D721Med (cell line): ENCODE measurements around the gene C16orf90.
"Not testable (repeated sequence)": the region's sequence is repeated elsewhere in the genome, so short reads cannot be mapped to it uniquely, and the experiment has no call there.

Source experiments
- DNase-seq: peaks from one replicate; pipeline ENCODE4 v3.0.0; 2011; ENCODE audit warnings: low spot score; ENCODE audit not compliant: insufficient read length
- FAIRE-seq: peaks from 2 replicates; lab custom pipeline; 2011; peaks lifted over from hg19 to GRCh38; lab: Jason Lieb, UNC
- TF ChIP-seq, protein P1 (sequence below): IDR thresholded peaks from 2 replicates; pipeline ENCODE4 v1.5.1; 2012; ENCODE audit warnings: mild to moderate bottlenecking, control low read depth; ENCODE audit not compliant: insufficient read depth; ENCODE audit errors: missing control alignments

The C16orf90 gene

GRCh38 chr16:3534126-3534525 lies 38.8 kb upstream of the C16orf90 start:
- no peak for FAIRE-seq
- TF ChIP-seq, protein P1, sequence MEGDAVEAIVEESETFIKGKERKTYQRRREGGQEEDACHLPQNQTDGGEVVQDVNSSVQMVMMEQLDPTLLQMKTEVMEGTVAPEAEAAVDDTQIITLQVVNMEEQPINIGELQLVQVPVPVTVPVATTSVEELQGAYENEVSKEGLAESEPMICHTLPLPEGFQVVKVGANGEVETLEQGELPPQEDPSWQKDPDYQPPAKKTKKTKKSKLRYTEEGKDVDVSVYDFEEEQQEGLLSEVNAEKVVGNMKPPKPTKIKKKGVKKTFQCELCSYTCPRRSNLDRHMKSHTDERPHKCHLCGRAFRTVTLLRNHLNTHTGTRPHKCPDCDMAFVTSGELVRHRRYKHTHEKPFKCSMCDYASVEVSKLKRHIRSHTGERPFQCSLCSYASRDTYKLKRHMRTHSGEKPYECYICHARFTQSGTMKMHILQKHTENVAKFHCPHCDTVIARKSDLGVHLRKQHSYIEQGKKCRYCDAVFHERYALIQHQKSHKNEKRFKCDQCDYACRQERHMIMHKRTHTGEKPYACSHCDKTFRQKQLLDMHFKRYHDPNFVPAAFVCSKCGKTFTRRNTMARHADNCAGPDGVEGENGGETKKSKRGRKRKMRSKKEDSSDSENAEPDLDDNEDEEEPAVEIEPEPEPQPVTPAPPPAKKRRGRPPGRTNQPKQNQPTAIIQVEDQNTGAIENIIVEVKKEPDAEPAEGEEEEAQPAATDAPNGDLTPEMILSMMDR = no peak

GRCh38 chr16:3532741-3533140 lies 37.5 kb upstream of the C16orf90 start:
- FAIRE-seq (no peak), DNase-seq (no peak)
- TF ChIP-seq, protein P1 = no peak

More at GRCh38 chr16:3534126-3534525, 38.8 kb upstream of the C16orf90 start:
- no peak for DNase-seq

DNA sequence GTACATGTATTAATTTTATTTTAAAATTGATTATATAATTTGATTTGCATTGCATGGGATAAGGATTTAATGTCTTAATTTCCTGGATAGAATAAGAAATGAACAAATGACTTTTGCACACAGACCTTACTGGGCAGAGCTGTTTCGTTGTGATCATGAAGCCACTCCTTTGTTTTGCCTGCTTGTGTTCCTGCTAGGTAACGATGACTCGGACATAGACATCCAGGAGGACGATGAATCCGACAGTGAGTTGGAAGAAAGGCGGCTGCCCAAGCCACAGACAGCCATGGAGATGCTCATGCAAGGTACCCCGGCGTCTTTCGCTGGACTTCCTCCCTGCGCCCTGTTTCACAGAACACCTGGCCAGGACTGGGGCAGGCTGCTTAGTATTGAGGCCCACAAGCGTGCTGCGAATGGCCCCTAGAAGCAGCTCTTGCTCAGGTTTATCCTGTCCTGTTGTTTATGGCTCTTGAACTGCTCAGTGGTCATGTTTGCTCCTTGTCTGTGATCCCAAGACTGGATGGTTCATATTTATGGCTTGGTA lies 35.2 kb upstream of the C16orf90 start:
- FAIRE-seq = no peak
- TF ChIP-seq, protein P1 = no peak
- no peak for DNase-seq

- no peak for FAIRE-seq
- TF ChIP-seq, protein P1 = no peak
- no peak for DNase-seq
Observed at GRCh38 chr16:3529175-3529574, 33.9 kb upstream of the C16orf90 start.

DNA sequence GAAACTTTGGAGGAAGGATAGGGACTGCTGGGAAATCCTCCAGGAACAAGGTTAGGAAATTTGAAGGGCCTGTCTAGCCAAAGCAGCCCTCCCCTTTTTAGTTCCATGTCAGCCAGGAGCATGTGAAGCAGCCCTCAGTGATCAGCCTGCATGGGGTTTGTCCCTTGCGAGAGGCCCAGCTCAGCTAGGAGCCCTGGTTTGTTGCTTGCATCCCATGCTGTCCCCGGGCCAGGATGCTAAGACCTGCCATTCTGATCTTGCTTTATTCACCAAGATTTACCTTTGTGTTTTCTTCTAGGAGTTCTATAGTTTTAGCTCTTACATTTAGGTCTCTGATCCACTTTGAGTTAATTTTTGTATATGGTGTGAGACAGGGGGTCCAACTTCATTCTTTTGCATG lies 33.1 kb upstream of the C16orf90 start:
- DNase-seq (no peak), FAIRE-seq (no peak)
- TF ChIP-seq, protein P1 = no peak

DNA sequence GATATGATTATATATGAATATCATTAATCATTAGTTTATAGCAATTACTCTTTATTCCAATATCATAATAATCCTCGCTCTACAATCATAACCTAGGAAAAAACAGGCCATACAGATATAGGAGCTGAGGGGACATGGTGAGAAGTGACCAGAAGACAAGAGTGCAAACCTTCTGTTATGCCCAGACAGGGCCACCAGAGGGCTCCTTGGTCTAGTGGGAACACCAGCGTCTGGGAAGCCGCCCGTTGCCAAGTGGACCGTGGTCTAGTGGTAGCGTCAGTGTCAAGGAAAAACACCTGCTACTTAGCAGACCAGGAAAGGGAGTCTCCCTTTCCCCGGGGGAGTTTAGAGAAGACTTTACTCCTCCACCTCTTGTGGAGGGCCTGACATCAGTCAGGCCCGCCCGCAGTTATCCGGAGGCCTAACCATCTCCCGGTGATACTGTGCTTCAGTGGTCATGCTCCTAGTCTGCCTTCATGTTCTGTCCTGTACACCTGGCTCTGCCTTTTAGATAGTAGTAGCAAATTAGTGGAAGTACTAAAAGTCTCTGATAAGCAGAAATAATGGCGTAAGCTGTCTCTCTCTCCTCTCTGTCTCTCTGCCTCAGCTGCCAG lies 32.0 kb upstream of the C16orf90 start:
- not testable (repeated sequence) for FAIRE-seq, DNase-seq
- TF ChIP-seq, protein P1 = peak; percentile 46

DNA sequence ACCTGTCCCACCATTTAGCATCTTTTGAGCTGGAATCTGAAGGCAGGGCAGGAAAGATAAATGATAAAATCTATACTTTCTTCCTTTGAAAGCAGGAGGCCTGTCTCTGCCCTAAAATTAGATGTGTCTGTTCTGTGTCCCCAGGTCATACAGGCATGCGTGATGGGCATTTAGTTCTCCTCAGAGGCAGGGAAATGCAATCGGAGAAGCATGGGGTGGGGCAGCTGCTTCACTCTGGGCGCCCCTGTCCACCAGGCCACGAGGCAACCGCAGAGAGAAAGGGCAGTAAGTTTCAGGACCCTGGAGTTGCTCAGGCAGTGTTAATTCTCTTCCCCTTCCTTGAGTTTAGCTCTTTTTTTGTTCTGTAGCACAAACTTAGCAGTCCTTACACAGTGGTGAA lies 30.7 kb upstream of the C16orf90 start:
- TF ChIP-seq, protein P1 = no peak
- no peak for DNase-seq

More for the DNA sequence above, 30.7 kb upstream of the C16orf90 start:
- FAIRE-seq = no peak
